Uterus (tissue), 2 donors: ENCODE results near the gene LAMB3.

ENCODE experiments used
- CTCF ChIP-seq, 4 experiments: fragments of 200-600 bp in 2 of 4; fragments of 450-650 bp in 2 of 4; sonication (generic) in 2 of 4; IDR thresholded peaks; one replicate each; pipeline ENCODE4 v1.5.1; 2016 to 2019; ENCODE audit warnings: antibody characterized with exemption in 4 of 4, mild to moderate bottlenecking in 2 of 4, moderate library complexity in 1 of 4
- POLR2A ChIP-seq, 2 donors: fragments of 450-650 bp; IDR thresholded peaks; one replicate each; pipeline ENCODE4 v1.6.1; 2016; ENCODE audit warnings: antibody characterized with exemption in 2 of 2, mild to moderate bottlenecking in 1 of 2, moderate library complexity in 1 of 2

GRCh38 chr1:209646558-209646957 lies 5.7 kb downstream of the LAMB3 start:
- TF ChIP-seq POLR2A (IDR thresholded peaks at IDR 0.05), result no peak
- no peak for TF ChIP-seq CTCF (IDR thresholded peaks at IDR 0.05)
